IPS-15b (cell line): Measurements from ENCODE around the gene NRF1.
"Not testable (repeated sequence)": the region's sequence is repeated elsewhere in the genome, so short reads cannot be mapped to it uniquely, and the experiment has no call there.

Experiments
- H3K27me3 ChIP-seq: one replicate; pipeline ENCODE4 v1.6.1; 2013; ENCODE audit warnings: low read length; ENCODE audit not compliant: control insufficient read depth, insufficient read depth
- H3K36me3 ChIP-seq: one replicate; pipeline ENCODE4 v1.6.1; 2013; ENCODE audit warnings: low read length; ENCODE audit not compliant: control insufficient read depth, insufficient read depth
- H3K4me1 ChIP-seq: one replicate; pipeline ENCODE4 v1.6.1; 2013; ENCODE audit warnings: mild to moderate bottlenecking, low read length; ENCODE audit not compliant: control insufficient read depth, insufficient read depth
- H3K4me3 ChIP-seq: one replicate; pipeline ENCODE4 v1.5.1; 2013; ENCODE audit warnings: low read depth, low read length
- H3K9ac ChIP-seq: one replicate; pipeline ENCODE4 v1.6.1; 2013; ENCODE audit warnings: low read depth, mild to moderate bottlenecking, low read length
- H3K9me3 ChIP-seq: one replicate; pipeline ENCODE4 v1.6.1; 2013; ENCODE audit warnings: mild to moderate bottlenecking, low read length; ENCODE audit not compliant: control insufficient read depth, insufficient read depth

Gene NRF1

DNA sequence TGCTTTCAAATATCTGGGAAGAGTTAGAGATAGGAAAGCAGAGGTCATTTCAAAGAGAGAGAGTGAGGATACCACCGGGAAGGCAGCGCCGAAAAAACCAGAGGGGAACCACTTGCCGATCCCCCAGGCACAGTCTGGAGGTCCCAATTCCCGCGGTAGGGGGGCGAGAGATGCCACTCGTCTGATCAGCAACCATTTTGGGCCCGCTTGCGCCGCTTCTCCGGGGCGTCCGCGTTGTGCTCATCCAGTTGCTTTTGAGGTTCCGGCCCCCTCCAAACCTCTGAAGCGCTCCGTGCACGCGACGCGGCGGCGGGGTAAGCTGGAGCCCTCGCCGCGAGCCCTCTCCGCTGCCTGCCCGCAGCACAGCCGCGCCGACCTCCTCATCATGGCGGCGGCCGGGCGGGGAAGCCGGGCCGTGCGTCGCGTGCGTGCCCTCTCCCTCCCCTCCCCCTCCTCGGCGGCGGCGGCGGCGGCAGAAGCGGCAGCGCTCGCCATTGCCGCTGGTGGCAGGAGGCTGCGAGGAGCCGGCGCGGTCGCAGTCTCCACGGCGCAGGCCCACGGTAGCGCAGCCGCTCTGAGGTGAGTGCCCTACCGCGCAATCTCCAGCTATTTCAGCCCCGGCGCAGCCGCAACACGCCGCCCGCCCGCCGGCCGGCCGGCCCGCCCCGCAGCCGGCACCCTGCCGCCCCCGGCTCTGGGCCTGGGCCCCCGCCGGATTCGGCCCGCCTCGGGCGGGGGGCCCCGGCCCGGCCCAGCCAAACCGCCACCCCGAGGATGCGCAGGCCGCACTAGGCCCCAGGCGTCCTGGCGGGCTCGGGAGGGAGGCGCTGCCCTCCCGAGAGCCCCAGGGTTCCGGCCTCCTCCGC lies at the start of gene NRF1:
NRF1 (plus strand) TSS at position 475 of the 866 bp plus-strand sequence. CDS start 45,632 bp downstream, outside the sequence.
- Histone ChIP-seq H3K9me3 (no peaks in the 10 kb centered on the region), H3K36me3 (no peaks in the 10 kb centered on the region), H3K4me1 (peaks cover 5% of the 10 kb centered on the region), H3K4me3 (peak within 1 kb of the TSS; percentile 95), H3K27me3 (no peaks in the 10 kb centered on the region), H3K9ac (peak within 1 kb of the TSS; percentile 90)

- H3K27me3 ChIP-seq, H3K9me3 ChIP-seq, H3K9ac ChIP-seq, H3K36me3 ChIP-seq, H3K4me3 ChIP-seq, H3K4me1 ChIP-seq: not testable (repeated sequence)
Measured at GRCh38 chr7:129566323-129566722, 45.2 kb upstream of the NRF1 start.

- Histone ChIP-seq H3K27me3 (no peaks in the 10 kb centered on the region), H3K4me3 (no peak overlapping the region), H3K9ac (no peak overlapping the region), H3K4me1 (no peaks in the 10 kb centered on the region), H3K9me3 (no peaks in the 10 kb centered on the region), H3K36me3 (no peaks in the 10 kb centered on the region)
Measured at GRCh38 chr7:129567377-129567776, 44.1 kb upstream of the NRF1 start.

GRCh38 chr7:129568240-129568639 lies 43.3 kb upstream of the NRF1 start:
- Histone ChIP-seq H3K36me3 (no peaks in the 10 kb centered on the region), H3K9me3 (no peaks in the 10 kb centered on the region), H3K4me3 (no peak overlapping the region), H3K9ac (no peak overlapping the region), H3K27me3 (no peaks in the 10 kb centered on the region), H3K4me1 (no peaks in the 10 kb centered on the region)

GRCh38 chr7:129569326-129569725 lies 42.2 kb upstream of the NRF1 start:
- H3K9ac ChIP-seq, result no peak overlapping the region
- no peaks in the 10 kb centered on the region for H3K4me1 ChIP-seq
- H3K27me3 ChIP-seq, result no peaks in the 10 kb centered on the region
- H3K9me3 ChIP-seq, result no peaks in the 10 kb centered on the region
- H3K4me3 ChIP-seq, result no peak overlapping the region
- H3K36me3 ChIP-seq, result no peaks in the 10 kb centered on the region

DNA sequence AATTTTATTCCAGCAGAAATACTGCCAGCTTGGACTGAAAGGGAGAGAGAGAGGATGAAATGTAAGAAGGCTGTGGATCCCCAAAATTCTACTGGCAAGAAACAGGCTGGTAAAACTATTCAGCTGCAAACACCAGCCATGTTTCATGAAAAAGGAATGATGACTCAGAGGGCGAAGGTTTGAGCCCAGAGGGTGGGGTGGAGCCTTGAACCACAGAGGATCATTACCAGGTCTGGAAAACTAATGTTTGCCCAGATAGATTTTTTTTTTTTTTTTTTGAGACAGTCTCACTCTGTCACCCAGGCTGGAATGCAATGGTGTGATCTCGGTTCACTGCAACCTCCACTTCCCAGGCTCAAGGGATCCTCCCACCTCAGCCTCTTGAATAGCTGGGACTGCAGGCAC lies 41.7 kb upstream of the NRF1 start:
- no peaks in the 10 kb centered on the region for H3K36me3 ChIP-seq
- no peaks in the 10 kb centered on the region for H3K27me3 ChIP-seq
- no peak overlapping the region for H3K4me3 ChIP-seq
- no peaks in the 10 kb centered on the region for H3K4me1 ChIP-seq
- no peaks in the 10 kb centered on the region for H3K9me3 ChIP-seq
- no peak overlapping the region for H3K9ac ChIP-seq

DNA sequence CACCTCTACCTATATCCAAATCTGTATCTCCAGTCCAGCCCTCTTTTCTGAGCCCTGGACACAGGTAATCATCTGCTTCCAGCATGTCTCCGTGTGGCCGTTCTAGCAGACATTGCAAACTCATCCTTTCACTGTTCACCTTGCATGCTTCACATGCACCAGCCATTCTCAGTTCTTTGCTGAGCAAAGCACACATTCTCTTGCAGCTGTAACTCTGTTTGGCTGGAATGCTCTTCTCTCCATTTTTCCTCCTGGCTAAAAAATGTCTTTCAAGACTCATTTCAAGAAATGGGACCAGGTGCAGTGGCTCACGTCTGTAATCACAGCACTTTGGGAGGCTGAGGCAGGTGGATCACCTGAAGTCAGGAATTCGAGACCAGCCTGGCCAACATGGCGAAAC lies 40.3 kb upstream of the NRF1 start:
- Histone ChIP-seq H3K9me3 (no peaks in the 10 kb centered on the region), H3K36me3 (no peaks in the 10 kb centered on the region)

GRCh38 chr7:129572205-129572604 lies 39.3 kb upstream of the NRF1 start:
- no peaks in the 10 kb centered on the region for H3K36me3 ChIP-seq
- H3K9ac ChIP-seq, result no peak overlapping the region
- H3K4me3 ChIP-seq, result no peak overlapping the region
- H3K9me3 ChIP-seq, result no peaks in the 10 kb centered on the region
- H3K4me1 ChIP-seq, result no peaks in the 10 kb centered on the region
- no peaks in the 10 kb centered on the region for H3K27me3 ChIP-seq

More for the DNA sequence above, 40.3 kb upstream of the NRF1 start:
- H3K4me3 ChIP-seq, result no peak overlapping the region
- H3K27me3 ChIP-seq, result no peaks in the 10 kb centered on the region
- H3K9ac ChIP-seq, result no peak overlapping the region
- no peaks in the 10 kb centered on the region for H3K4me1 ChIP-seq

GRCh38 chr7:129574487-129574886 lies 37.0 kb upstream of the NRF1 start:
- Histone ChIP-seq H3K9me3 (no peaks in the 10 kb centered on the region), H3K27me3 (no peaks in the 10 kb centered on the region)

DNA sequence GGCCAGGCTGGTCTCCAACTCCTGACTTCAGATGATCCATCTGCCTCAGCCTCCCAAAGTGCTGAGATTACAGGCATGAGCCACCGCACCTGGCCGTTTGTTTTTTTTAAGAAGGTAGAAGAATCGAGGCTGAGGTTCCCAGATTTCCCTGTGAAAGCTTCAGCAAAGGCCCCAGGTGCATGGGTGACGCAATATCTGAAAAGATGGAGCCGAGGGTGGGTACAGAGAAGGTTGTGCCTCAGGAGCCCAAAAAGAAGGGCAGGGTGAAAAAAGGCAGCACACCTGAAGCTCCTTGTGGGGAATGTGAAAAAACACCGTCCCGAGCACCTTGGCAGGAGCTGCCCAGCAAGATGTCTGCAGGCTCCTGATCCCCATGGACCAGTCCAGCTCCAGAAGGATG lies 35.8 kb upstream of the NRF1 start:
- H3K4me1 ChIP-seq, result no peaks in the 10 kb centered on the region
- H3K27me3 ChIP-seq, result no peaks in the 10 kb centered on the region
- no peak overlapping the region for H3K9ac ChIP-seq
- no peaks in the 10 kb centered on the region for H3K36me3 ChIP-seq
- H3K4me3 ChIP-seq, result no peak overlapping the region
- H3K9me3 ChIP-seq, result no peaks in the 10 kb centered on the region

More at GRCh38 chr7:129574487-129574886, 37.0 kb upstream of the NRF1 start:
- Histone ChIP-seq H3K4me3 (no peak overlapping the region), H3K36me3 (no peaks in the 10 kb centered on the region), H3K9ac (no peak overlapping the region), H3K4me1 (no peaks in the 10 kb centered on the region)

DNA sequence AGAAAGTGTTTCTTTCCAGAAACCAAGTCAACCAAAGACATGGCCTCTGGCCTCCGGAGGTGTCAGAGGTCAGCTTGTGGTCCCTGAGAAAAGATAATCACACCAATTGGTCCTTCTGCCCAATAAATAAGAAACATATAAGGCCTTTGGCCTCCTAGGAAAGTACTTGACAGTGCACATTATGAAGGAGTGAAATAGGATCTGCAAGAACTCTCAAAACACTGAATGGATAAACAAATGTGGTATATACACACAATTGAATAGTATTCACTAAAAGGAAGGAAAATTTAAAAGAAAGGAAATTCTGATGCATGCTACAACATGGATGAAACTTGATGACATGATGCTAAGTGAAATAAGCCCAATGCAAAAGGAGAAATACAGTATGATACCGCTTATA lies 35.4 kb upstream of the NRF1 start:
- H3K9me3 ChIP-seq, result no peaks in the 10 kb centered on the region
- no peaks in the 10 kb centered on the region for H3K4me1 ChIP-seq
- no peaks in the 10 kb centered on the region for H3K36me3 ChIP-seq
- H3K9ac ChIP-seq, result no peak overlapping the region
- no peak overlapping the region for H3K4me3 ChIP-seq
- no peaks in the 10 kb centered on the region for H3K27me3 ChIP-seq

GRCh38 chr7:129578829-129579228 lies 32.7 kb upstream of the NRF1 start:
- no peaks in the 10 kb centered on the region for H3K36me3 ChIP-seq
- H3K4me1 ChIP-seq, result no peaks in the 10 kb centered on the region
- H3K9me3 ChIP-seq, result no peaks in the 10 kb centered on the region
- H3K9ac ChIP-seq, result no peak overlapping the region
- H3K4me3 ChIP-seq, result no peak overlapping the region
- H3K27me3 ChIP-seq, result no peaks in the 10 kb centered on the region
